Measurements from ENCODE around the gene FMN1.

DNA sequence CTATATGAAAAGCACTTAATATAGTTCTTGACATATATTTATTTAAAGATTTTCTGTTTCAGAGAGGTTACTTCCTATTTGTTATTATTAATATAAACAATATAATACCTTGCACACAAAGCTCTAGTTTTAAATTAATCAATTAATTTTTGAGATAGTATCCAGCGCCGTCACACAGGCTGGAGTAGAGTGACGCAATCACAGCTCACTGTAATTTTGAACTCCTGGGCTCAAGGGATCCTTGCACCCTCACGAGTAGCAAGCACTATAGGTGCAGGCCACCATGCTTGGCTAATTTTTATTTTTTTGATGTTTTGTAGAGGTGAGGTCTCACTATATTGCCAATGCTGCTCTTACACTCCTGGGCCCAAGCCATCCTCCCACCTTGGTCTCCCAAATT is 267.4 kb downstream of the FMN1 start:
- TF ChIP-seq POLR2A (IDR thresholded peaks at IDR 0.05), result no peak
- TF ChIP-seq, protein P1, sequence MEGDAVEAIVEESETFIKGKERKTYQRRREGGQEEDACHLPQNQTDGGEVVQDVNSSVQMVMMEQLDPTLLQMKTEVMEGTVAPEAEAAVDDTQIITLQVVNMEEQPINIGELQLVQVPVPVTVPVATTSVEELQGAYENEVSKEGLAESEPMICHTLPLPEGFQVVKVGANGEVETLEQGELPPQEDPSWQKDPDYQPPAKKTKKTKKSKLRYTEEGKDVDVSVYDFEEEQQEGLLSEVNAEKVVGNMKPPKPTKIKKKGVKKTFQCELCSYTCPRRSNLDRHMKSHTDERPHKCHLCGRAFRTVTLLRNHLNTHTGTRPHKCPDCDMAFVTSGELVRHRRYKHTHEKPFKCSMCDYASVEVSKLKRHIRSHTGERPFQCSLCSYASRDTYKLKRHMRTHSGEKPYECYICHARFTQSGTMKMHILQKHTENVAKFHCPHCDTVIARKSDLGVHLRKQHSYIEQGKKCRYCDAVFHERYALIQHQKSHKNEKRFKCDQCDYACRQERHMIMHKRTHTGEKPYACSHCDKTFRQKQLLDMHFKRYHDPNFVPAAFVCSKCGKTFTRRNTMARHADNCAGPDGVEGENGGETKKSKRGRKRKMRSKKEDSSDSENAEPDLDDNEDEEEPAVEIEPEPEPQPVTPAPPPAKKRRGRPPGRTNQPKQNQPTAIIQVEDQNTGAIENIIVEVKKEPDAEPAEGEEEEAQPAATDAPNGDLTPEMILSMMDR (IDR thresholded peaks at IDR 0.05 in 4 of 5, conservative IDR thresholded peaks at IDR 0.05 in 1 of 5), result no peak

All from gastrocnemius medialis (tissue), 4 donors.